Natural killer cell (primary cell): ENCODE results near the gene KLK8. TPM values are rescaled to one million over a fixed set of nuclear protein-coding genes. Genes with fewer than 3 reads are reported as not detected.

ENCODE experiments used
- ATAC-seq, 3 donors: fragments of 150-1000 bp in 2 of 3; fragments of 200-7000 bp in 1 of 3; cut with Tn5 transposase; 1 replicate in 1 of 3; 2 replicates in 2 of 3; pipeline ENCODE4 v1.10.0; 2021; ENCODE audit warnings: mild to moderate bottlenecking in 2 of 3, moderate library complexity in 2 of 3
- DNase-seq, 2 donors: peaks; one replicate each; pipeline versions ENCODE4 v3.0.0 to v3.0.0-alpha.2; 2013 to 2021; ENCODE audit warnings: mixed read lengths in 1 of 2
- H3K27ac ChIP-seq: one replicate; pipeline ENCODE4 v1.5.1; 2013; ENCODE audit warnings: mild to moderate bottlenecking, low read length
- H3K27me3 ChIP-seq: one replicate; pipeline ENCODE4 v1.6.1; 2013; ENCODE audit warnings: low read length; ENCODE audit not compliant: control insufficient read depth, insufficient read depth
- H3K36me3 ChIP-seq: one replicate; pipeline ENCODE4 v1.6.1; 2013; ENCODE audit warnings: low read length; ENCODE audit not compliant: control insufficient read depth, insufficient read depth
- H3K4me1 ChIP-seq: one replicate; pipeline ENCODE4 v1.6.1; 2013; ENCODE audit warnings: low read length; ENCODE audit not compliant: control insufficient read depth, insufficient read depth
- H3K4me3 ChIP-seq: one replicate; pipeline ENCODE4 v1.5.1; 2013; ENCODE audit warnings: low read length
- H3K9me3 ChIP-seq: one replicate; pipeline ENCODE4 v1.6.1; 2013; ENCODE audit warnings: low read length; ENCODE audit not compliant: control insufficient read depth, insufficient read depth
- H3K27ac Mint-ChIP-seq, 2 donors: one replicate each; pipeline ENCODE4 v1.8.0; 2022; ENCODE audit warnings: mild to moderate bottlenecking in 2 of 2, mixed read lengths in 2 of 2, moderate library complexity in 1 of 2
- H3K27me3 Mint-ChIP-seq, 2 donors: one replicate each; pipeline ENCODE4 v1.8.0; 2022; ENCODE audit warnings: low read depth in 2 of 2, mixed read lengths in 2 of 2
- H3K36me3 Mint-ChIP-seq: one replicate; pipeline ENCODE4 v1.8.0; 2022; ENCODE audit warnings: mixed read lengths
- H3K4me1 Mint-ChIP-seq, 2 donors: one replicate each; pipeline ENCODE4 v1.8.0; 2022; ENCODE audit warnings: mixed read lengths in 2 of 2
- H3K4me3 Mint-ChIP-seq: one replicate; pipeline ENCODE4 v1.8.0; 2022; ENCODE audit warnings: mild to moderate bottlenecking, moderate library complexity, mixed read lengths
- H3K9me3 Mint-ChIP-seq, 2 donors: one replicate each; pipeline ENCODE4 v1.8.0; 2022; ENCODE audit warnings: mixed read lengths in 2 of 2
- CTCF ChIP-seq: fragments of 200-600 bp; IDR thresholded peaks from one replicate; pipeline ENCODE4 v1.8.0; 2022; ENCODE audit warnings: antibody characterized with exemption
- WGBS: methylation state at CpG from one replicate; pipeline ENCODE4 v1.1.7; 2013; ENCODE audit warnings: missing lambda C conversion rate; ENCODE audit not compliant: insufficient coverage; 5-methylcytosine and 5-hydroxymethylcytosine counted together
- intact Hi-C: fragments of 100-400 bp; cut with micrococcal nuclease; formaldehyde crosslinking; loops from one replicate; pipeline ENCODE4 v1.14.2; 2022
- total RNA-seq, 4 donors: library from RNA; stranded (reverse); fragments of 120-200 nt in 1 of 4; gene quantifications; one replicate each; pipeline versions ENCODE4 v1.2.3 to v1.2.4, GENCODE V29; 2013 to 2022

KLK8 gene
- total RNA-seq, 3 donors from 2014 or later (not counting 1 experiment from before 2014, with no cell fraction given), result not detected

GRCh38 chr19:51023946-51024345 is 22.5 kb upstream of the KLK8 start:
- no peak for ATAC-seq
- Histone ChIP-seq H3K27me3 (peaks cover 13% of the 10 kb centered on the region), H3K27ac (no peak overlapping the region), H3K36me3 (no peaks in the 10 kb centered on the region), H3K9me3 (no peaks in the 10 kb centered on the region), H3K4me3 (no peak overlapping the region), H3K4me1 (peaks cover 10% of the 10 kb centered on the region)
- Mint-ChIP-seq H3K27ac (no peak overlapping the region), H3K36me3 (no peaks in the 10 kb centered on the region), H3K4me3 (no peak overlapping the region), H3K27me3 (peaks cover 8 to 29% of the 10 kb centered on the region in 2 donors), H3K9me3 (no peaks in the 10 kb centered on the region), H3K4me1 (peaks cover 6 to 10% of the 10 kb centered on the region in 2 donors)
- TF ChIP-seq CTCF, result no peak
- no peak for DNase-seq
- intact Hi-C loops, result loop anchor here (5.0 kb wide), 1 partner anchor 68 kb away; no protein-coding TSS in a partner anchor
- WGBS, result 75% methylated on average over 10 of the region's 11 CpGs

- no peak for TF ChIP-seq CTCF
- no peaks in the 10 kb centered on the region for H3K36me3 Mint-ChIP-seq
- peaks cover 10 to 18% of the 10 kb centered on the region in 2 donors for H3K4me1 Mint-ChIP-seq
- no peak overlapping the region for H3K27ac Mint-ChIP-seq
- DNase-seq (no peak), ATAC-seq (no peak)
- H3K4me1 ChIP-seq, result peaks cover 18% of the 10 kb centered on the region
- H3K9me3 Mint-ChIP-seq, result no peaks in the 10 kb centered on the region
- no peak overlapping the region for H3K27ac ChIP-seq
- no peaks in the 10 kb centered on the region for H3K36me3 ChIP-seq
- intact Hi-C loops, result loop anchor here (5.0 kb wide), 1 partner anchor 70 kb away; no protein-coding TSS in a partner anchor
- H3K4me3 Mint-ChIP-seq, result no peak overlapping the region
- 72% methylated on average over 14 of the region's 14 CpGs for WGBS
- H3K9me3 ChIP-seq, result no peaks in the 10 kb centered on the region
- peaks cover 21 to 36% of the 10 kb centered on the region in 2 donors for H3K27me3 Mint-ChIP-seq
- H3K27me3 ChIP-seq, result peaks cover 14% of the 10 kb centered on the region
- H3K4me3 ChIP-seq, result no peak overlapping the region
Observed at GRCh38 chr19:51022526-51022925, 21.1 kb upstream of the KLK8 start.

DNA sequence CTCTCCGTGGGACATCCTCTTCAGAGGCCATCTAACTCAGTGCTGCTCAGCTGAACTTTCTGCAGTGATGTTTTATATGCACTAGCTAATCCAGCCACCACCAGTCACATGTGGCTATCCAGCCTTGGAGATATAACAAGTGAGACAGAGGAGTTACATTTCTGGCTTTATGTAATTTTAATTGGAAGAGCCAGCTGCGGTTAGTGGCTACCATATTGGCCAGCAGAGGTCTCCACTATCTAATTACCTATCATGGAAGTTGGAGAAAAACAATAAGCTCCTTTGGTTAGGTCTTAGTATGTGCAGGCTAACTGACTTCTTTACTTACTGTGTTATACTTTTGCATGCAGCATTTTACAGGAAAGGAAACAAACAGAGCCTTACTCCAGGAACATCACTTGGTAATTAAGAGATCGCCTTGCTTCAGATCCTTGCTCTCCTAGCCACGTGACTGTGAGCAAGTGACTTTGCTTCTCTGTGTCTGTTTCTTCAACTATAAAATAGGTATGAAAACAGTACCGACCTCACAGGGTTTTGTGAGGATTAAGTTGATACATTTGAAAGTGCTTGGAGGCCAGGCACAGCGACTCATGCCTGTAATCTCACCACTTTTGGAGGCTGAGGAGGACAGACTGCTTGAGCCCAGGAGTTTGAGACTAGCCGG is 19.7 kb upstream of the KLK8 start:
- intact Hi-C loops, result loop anchor here (1.0 to 5.0 kb wide), 2 partner anchors 71 to 148 kb away; no protein-coding TSS in a partner anchor
- peak in 1 of 2 donors; percentile 50 for DNase-seq

More for the DNA sequence above, 19.7 kb upstream of the KLK8 start:
- 67% methylated on average over 6 of the region's 7 CpGs for WGBS
- peaks cover 30 to 37% of the 10 kb centered on the region in 2 donors for H3K27me3 Mint-ChIP-seq
- H3K27me3 ChIP-seq, result peaks cover 26% of the 10 kb centered on the region
- no peak overlapping the region for H3K4me3 ChIP-seq
- H3K27ac Mint-ChIP-seq, result no peak overlapping the region
- H3K4me3 Mint-ChIP-seq, result no peak overlapping the region
- no peaks in the 10 kb centered on the region for H3K9me3 ChIP-seq
- peak; percentile 48 for TF ChIP-seq CTCF
- no peak overlapping the region for H3K27ac ChIP-seq
- no peaks in the 10 kb centered on the region for H3K9me3 Mint-ChIP-seq
- ATAC-seq, result peak in 2 of 3 donors; percentile 24 to 37
- no peaks in the 10 kb centered on the region for H3K36me3 ChIP-seq
- peaks cover 17 to 23% of the 10 kb centered on the region in 2 donors for H3K4me1 Mint-ChIP-seq
- peaks cover 28% of the 10 kb centered on the region for H3K4me1 ChIP-seq
- H3K36me3 Mint-ChIP-seq, result no peaks in the 10 kb centered on the region
